Erythroblast (primary cell): Measurements from ENCODE around the gene CYP26A1.

Experiments
- GATA1 ChIP-seq: IDR thresholded peaks from 2 replicates; pipeline ENCODE4 v1.6.1; 2011; ENCODE audit warnings: low read depth, mild to moderate bottlenecking, control low read depth, low read length, moderate library complexity
- POLR2A ChIP-seq: IDR thresholded peaks from 2 replicates; pipeline ENCODE4 v1.6.1; 2011; ENCODE audit warnings: mild to moderate bottlenecking, low read length

GRCh38 chr10:93074147-93074596 is 479 bp downstream of the CYP26A1 start:
- TF ChIP-seq POLR2A, result no peak
- TF ChIP-seq GATA1, result no peak
